HG03558 (cell line): ENCODE results near the gene ADAT3.
"Not testable (repeated sequence)": the region's sequence is repeated elsewhere in the genome, so short reads cannot be mapped to it uniquely, and the experiment has no call there.

Experiments used
- ATAC-seq: cut with Tn5 transposase; IDR thresholded peaks from one replicate; pipeline ENCODE4 v1.9.1; 2021; ENCODE audit warnings: moderate number of reproducible peaks; ENCODE audit not compliant: unreplicated experiment; ENCODE audit errors: extremely low read depth

The ADAT3 gene

DNA sequence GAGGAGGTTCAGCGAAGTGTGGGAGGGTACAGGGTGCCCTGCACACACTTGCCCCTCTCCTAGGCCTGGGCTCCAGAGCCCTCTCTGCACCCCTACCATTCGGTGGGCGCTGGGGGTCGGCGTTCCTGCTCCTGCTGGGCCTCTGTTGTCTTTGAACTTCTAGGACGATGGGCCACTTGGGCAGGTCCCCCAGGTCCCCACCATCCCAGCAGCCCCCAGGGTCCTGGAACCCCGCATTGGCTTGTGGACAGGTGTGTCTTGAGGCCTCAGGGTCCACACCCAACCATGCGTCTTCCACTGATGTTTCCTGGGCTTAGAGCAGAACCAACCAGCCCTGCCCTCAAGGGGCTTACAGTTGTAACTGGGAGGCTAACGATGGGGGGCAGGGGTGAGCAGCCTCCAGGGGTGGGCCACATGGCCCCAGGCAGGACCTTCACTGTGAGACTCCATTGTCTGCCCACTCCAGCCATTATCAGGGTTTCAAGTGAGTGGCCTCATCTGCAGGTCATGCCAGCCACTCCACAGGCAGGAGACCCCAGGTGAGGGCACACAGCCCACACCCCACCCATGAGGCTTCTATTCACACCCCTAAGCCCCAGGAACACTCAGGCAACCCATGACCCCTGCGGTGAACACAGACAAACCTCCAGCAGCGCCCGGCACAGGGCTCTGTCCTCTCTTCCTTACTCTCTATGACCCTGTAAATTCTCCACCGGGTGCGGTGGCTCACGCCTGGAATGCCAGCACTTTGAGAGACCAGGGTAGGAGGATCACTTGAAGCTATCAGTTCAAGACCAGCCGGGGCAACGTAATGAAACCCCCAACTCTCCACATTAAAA is 39.8 kb upstream of the ADAT3 start:
- ATAC-seq, result no peak

DNA sequence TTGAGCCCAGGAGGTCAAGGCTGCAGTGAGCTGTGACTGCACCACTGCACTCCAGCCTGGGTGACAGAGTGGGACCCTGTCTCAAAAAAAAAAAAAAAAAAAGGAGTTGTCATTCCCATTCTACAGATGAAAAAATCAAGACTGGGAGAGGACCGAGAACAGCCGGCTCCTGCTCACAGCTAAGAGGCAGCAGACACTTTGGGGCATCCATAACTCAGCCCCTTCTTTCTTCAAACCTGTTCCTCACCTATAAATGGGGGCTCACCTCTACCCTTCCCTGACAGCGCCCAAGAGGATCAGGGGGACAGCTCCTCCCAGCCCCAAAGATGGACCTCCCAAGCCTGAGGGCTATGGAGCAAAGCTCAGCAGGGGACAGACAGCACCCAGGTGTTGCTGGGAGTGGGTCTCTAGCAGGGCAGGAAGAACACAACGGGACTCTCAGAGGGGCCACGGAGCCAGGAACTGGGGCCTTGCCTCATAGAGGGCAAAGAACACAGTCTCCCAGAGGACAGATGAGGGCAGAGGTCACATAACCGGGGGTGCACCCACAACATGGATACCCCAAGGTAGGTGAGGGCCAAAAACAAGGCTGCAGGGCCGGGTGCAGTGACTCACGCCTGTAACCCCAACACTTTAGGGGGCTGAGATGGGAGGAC is 38.4 kb upstream of the ADAT3 start:
- no peak for ATAC-seq

DNA sequence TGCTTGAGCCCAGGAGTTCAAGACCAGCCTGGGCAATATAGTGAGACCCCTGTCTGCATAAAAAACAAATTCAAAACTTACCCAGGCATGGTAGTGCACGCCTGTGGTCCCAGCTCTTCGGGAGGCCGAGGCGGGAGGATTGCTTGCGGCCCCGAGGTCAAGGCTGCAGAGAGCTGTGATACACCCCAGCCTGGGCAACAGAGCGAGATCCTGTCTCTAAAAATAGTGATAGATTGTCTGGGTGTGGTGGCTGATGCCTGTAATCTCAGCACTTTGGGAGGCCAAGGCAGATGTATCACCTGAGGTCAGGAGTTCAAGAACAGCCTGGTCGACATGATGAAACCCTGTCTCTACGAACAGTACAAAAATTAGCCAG is 37.9 kb upstream of the ADAT3 start:
- no peak for ATAC-seq

DNA sequence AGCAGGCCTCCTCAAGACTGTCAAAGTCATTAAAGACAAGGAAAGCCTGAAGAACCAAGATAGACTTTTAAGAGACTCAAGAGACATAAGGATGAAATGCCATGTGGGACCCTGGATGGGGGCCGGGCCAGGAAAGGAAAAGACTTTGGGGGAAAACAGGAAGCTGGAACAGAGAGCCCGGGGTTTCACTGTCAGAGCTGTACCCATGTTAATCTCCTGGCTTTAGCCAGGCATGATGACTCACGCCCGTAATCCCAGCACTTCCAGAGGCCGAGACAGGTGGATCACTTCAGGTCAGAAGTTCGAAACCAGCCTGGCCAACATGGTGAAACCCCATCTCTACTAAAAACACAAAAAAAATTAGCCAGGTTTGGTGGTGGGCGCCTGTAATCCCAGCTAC is 36.2 kb upstream of the ADAT3 start:
- ATAC-seq, result no peak

DNA sequence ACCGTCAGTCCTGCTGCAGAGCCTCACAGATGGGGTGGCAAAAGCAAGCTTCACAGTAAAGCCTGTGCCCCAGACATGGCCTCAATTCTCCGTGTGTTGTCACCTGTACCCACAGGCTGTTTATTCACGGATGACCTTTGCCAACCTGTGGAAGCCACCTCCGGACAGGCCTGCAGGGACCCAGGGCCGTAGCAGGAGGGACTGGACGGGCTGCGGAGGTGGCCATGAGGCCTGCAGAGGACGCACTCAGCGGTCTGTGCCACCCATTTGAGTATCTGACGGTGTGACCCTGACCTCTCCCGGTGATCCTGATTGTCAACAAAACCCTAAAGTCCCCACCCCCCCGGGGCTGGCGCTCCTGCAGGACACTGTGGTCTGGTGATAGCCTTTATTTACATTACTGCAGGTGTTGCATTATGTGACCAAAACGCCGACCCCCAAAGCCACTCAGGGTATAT is 34.0 kb upstream of the ADAT3 start:
- ATAC-seq, result no peak

DNA sequence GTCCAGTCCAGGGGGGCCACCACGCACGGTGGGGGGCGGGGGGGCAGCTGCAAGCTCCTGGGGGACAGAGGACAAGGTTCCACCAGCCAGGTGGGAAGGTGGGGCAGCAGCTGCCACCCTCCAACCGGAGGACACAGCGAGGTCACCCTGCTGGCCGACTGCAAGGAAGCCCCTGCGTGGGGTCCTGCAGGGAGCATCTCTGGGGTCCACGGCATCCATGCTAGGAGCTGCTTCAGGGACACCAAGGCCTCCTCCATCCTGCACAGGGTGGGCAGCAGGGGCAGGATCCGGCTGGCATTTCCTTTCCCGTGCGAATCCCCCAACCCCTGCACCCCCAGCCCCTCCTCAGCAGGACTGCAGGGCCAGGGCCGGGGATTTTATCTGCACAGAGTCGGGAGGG is 33.6 kb upstream of the ADAT3 start:
- ATAC-seq, result no peak

DNA sequence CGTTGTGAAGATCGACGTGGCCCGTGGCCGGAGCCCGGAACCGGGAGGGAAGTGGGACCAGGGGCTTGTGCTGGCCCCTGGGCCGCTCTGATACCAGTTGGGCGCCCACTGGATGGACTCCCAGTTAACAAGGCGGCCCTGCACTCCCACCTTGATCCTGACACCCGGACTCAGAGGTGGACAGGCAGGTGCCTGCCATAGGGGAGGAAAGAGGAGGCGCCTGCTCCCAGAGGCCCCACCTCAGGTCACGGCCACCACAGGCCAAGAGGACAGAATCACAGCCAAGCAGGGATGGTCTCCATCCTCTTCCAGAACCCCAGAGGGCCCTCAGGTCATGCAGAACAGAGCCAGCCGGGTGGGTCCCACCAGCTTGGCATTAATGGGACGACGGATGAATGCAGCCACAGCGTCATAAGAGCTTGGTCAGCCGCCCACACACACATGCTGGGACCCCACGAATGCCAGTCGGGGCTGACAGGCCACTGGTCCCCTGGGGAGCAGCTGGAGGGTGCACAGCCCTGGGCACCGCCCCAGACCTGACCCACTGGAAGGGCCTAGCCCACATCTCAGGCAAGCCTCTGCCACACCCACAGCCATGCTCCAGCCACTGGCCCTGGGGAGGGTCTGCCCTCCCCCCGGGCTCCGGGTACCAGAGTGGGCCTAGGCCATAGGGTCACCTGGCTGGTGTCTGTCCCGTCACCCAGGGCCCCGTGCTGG is 32.2 kb upstream of the ADAT3 start:
- no peak for ATAC-seq

DNA sequence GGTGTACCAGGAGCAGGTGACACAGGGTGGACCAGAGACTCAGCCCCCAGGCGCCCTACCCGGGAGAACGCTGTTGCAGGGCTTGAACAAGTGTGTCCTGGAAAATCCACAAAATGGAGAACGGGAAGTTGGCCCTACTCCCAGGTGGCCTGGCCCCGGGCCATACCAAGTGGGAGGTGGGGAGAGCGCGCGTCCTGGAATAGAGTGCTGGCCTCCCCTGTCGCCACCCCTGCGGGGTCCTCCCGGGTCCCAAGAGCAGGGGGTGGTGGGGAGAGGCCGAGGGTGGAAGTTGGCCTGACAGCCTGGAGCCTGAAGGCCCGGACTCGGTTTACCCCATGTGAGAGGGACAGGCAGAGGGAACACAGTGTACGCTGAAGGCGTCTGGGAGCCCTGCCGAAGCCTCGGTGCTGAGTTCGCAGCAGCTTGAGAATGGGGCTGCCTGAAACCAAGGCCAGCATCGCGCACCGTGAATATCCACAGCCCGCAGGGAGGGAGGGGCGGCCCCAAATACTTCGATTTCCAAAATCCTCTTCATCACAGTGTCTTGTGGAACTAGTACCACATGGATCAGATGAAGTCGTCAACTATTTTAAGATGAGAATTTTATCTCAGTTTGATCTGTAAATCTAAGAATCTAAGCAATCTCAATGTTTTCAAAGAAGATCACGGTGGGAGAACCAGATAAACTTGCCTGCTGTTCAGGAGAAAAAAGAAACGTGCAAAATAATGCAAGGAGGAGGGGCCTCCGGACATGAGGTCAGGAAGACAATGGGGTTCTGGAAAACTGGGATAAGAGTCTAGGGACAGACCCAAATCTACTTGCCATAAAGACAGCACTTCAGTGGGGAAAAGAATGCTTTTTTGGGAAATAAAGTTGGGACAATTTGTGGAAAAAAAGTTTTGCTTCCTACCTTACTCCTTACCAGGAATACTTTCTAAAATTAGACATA is 31.4 kb upstream of the ADAT3 start:
- no peak for ATAC-seq

DNA sequence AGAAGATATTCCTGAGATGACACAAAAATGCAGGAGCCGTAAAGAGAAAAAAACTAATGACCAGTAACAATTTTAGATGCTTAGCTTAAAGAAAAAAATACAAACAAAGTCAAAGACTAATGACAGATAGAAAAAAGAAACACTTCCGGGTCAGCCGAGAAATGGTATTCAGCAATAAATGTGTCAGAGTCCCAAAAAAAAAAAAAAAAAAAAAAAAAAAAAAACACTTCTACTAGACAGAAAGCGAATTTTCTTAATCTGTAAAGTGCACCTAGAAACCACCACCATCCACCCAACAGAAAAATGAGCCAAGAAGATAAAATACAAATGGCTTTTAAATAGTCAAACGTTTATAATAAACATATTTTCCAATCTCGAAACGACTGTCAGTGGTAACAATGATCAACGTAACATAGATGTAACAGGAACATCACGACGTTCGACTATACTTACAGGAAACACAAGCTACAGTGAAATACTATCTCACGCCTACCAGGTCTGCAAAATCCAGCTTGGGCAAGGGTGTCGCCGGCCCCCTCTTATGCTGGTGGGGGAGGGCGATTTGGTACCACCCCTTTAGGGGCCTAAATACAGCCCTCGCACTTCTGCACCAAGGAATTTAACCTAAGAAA is 30.5 kb upstream of the ADAT3 start:
- no peak for ATAC-seq

DNA sequence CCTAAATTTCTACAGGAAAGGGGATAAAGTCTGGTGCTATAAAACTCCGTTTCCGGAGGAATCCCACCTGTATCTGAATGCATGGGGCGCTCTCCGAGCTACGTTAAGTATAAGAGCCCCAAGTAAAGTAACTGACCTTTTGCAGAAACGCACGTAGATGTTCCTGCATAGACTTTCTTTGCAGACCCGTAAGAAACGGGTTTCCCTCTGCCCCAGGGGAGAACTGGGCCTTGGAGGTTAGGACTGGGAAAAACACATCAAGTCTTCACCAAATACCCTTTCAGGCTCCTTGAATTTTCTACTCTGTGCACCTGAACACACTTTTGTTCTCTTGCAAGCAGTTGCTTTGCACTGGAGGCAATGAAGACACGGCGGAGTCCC is 29.9 kb upstream of the ADAT3 start:
- ATAC-seq, result not testable (repeated sequence)

DNA sequence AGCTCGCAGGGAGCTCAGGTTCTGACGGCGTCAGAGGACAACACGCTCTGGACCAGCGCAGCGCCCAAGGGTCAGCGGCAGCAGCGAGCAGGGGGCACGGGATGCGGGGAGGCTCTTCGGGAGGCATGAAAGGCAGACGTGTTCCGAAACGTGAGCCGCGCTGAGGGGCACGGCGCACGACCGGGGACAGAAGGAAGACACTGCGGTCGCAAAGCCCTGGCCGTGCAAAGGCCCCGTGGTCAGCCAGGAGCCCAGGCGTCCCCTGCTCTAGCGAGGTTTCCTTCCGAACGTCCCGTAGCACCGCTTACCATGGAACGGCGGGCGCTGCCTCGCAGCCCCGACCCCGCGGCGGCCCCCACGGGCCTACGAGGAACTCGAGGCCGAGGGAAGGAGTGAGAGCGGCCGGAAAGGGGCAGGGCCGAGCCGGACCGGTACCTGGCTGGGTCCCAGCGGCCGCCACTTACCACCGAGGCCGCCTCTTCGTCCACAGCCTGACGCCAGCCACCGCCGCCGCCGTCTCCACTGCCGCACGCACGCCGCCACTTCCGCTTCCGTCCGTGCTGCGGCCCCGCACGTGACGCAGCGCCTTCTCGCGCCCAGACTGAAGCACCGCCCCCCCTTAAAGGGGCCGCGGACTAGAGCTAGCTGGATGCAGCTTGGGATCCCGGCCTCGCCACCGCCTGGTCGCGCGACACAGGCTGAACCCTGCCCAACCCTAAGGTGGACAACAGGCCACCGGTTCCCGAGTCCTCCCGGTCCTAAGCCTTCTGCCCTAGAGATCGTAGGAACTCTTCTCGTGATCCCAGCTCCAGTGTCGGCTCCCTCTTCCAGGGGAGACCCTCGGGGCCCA is 29.3 kb upstream of the ADAT3 start:
- ATAC-seq, result no peak

DNA sequence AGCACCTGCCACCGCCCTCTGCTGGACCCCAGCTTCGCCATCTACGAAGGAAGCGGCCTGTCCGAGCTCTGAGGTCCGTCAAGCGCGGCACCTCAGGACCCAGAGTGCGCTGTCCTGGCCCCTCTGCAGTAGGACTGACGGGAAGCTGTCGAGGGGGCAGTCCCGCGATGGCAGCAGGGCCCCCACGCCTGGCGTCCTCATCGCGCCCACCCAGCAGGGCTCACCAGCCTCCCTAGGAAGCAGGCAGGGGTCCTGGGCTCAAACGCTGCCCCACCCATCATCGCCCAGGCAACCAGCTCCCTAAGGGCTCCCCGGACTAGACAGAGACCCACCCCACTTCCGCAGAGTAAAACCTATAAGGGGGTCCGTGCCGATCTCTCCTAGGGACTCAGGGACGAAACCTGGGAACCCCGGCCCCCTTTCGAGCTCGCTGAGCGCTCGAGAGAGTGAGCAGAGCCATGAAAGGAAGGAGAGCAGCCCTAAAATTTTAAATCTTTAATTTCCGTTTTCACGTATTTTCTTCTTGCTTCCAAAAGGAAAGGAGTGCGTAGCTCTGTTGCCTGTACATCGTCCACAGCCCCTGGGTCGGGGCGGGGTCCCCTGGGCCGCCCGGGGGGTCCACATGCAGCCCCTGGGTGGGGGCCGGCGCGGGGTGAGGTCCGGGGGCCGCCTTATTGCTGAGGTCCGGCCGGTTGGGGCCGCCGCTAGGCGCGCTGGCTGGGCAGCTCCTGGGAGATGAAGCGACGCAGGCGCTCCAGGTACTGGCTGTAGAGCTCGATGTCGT is 28.5 kb upstream of the ADAT3 start:
- ATAC-seq, result not testable (repeated sequence)

DNA sequence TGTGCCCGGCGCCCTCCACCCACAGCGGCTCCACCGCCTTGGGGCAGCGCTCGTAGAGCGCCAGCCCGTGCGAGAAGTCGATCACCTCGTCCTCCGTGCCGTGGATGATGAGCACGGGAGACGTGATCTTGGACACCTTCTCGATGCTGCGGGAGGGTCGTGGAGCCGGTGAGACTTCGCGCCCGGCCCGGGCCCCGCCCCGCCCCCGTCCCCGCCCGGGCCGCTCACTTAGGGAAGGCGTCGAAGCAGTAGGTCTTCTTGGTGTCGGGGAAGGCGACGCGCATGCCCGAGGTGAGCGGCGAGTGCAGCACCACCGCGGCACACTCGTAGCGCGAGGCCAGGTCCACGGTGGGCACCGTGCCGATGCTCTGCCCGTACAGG is 27.9 kb upstream of the ADAT3 start:
- not testable (repeated sequence) for ATAC-seq

DNA sequence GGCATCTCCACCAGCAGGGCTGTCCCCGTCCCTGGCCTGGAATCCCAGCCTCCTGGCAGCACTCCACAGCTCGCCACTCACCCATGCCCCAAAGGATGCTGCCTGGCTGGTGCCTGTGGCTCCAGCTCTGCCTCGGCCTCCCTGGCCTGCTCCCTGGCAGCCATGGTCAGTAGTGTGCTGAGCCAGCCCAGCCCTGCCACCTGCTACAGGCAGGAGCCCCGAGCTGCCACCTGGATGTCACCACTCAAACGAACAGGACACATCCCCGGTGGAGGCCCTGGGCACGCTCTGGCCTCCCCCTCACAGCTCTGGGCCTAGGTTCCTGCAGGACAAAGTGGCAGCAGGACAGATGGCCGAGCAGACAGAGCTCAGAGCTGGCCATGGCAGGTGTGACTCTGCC is 26.6 kb upstream of the ADAT3 start:
- ATAC-seq, result not testable (repeated sequence)

DNA sequence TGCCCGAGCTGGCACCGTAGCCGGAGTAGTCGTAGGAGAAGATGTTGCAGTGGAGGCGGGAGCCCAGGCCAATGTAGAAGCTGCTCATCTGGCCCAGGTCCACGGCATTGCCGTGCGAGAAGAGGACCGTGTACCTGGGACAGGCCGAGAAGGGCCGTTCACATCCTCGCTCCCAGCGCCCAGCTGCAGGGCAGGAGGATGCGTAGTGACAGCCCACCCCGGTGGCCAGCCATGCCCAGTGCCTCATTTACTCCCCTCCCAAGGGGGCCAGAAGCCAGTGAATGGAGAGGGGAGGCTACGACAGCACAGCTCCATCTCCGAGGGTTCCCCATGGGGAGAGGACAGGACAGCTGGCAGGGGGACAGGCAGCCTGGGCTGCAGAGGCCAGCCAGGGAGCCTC is 25.2 kb upstream of the ADAT3 start:
- not testable (repeated sequence) for ATAC-seq

DNA sequence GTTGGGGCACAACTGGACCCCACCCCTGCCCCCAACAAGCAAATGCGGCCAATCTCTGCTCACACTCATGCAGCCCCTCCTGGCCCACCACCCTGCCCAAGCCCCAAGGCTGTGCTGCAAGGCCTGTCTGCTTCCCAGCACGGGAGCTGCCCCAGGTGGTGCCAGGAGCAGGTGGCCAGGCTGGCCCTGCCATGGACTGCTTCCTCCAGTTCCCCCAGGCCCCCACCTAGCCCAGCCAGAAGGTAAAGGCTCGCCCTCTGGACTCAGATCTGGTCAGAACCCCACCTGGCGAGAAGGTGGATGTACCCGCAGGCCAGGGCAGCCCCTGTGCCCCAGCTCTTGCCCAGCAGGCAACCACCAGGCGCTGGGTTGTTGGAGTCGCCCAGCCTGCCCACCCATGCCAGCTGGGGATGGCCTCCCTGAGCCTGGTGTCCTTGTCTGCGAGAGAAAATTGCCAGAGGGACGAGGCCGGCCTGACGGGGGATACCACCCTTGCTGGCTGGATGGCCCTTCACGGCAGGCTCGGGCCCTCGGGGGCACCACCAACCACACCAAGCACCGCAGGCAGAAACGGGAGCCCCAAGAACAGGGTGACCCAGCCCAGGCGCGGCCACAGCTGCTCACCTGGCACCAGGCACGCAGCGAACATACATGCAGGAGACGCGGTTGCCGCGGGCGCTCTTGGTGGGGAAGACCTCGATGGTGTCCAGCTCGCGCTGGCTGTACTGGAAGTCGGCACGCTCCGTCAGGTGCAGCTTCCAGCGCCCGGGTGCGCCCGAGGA is 24.4 kb upstream of the ADAT3 start:
- ATAC-seq, result no peak

DNA sequence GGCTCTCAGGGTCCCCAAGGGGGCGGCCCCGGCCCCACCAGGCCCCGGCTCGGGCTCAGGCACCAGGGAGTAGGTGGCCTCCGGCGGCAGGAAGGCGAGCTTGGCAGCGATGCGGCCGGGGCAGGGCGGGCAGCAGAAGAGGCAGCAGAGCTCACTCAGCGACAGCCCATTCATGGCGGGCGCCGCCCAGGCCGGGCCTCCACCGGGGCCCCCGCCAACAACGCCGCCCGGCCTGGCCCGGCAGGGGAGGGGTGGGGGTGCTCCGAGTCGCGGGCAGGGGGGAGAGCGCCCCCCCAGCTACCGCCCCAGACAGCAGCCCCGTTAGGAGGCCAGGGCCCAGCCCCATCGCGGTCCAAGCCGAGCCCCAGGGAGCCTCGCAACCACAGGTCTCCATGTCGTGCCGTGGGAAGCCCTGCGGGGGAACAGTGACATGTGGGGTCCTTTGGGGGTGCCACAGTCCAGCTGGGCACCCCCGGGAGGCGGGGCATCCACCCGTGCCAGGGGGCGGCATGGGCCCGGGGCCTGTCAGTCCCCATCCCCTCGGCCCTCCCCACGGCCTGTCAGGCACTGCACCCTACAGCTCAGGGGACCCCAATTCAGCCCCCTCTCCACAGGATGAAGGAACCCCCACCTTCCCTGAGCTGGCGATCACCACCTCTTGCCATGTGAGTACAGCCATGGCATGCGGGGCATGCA is 23.7 kb upstream of the ADAT3 start:
- not testable (repeated sequence) for ATAC-seq
